Eye (tissue), 1 donor: ENCODE data around the gene ANLN.
"Not testable (repeated sequence)": the region's sequence is repeated elsewhere in the genome, so short reads cannot be mapped to it uniquely, and the experiment has no call there.

ENCODE experiments used
- DNase-seq: peaks from one replicate; pipeline ENCODE4 v3.0.0-alpha.2; 2015

Gene ANLN

GRCh38 chr7:36381056-36381455 lies 8.6 kb upstream of the ANLN start:
- no peak for DNase-seq

GRCh38 chr7:36383284-36383683 lies 6.4 kb upstream of the ANLN start:
- DNase-seq, result not testable (repeated sequence)

DNA sequence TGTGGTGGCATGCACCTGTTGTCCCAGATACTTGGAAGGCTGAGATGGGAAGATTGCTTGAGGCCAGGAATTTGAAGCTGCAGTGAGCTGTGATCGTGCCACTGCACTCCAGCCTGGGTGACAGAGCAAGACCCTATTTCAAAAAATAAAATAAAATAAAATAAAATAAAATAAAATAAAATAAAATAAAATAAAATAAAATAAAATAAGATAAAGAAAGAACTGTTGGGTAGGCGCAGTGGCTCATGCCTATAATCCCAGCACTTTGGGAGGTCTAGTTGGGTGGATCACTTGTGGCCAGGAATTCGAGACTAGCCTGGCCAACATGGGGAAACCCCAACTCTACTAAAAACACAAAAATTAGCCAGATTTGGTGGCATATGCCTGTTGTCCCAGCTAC lies 4.0 kb upstream of the ANLN start:
- not testable (repeated sequence) for DNase-seq

GRCh38 chr7:36387435-36388231 lies 2.0 kb upstream of the ANLN start:
- no peak for DNase-seq

- DNase-seq, result no peak
These were observed 1.2 kb upstream of the ANLN start for GRCh38 chr7:36388423-36388822.

DNA sequence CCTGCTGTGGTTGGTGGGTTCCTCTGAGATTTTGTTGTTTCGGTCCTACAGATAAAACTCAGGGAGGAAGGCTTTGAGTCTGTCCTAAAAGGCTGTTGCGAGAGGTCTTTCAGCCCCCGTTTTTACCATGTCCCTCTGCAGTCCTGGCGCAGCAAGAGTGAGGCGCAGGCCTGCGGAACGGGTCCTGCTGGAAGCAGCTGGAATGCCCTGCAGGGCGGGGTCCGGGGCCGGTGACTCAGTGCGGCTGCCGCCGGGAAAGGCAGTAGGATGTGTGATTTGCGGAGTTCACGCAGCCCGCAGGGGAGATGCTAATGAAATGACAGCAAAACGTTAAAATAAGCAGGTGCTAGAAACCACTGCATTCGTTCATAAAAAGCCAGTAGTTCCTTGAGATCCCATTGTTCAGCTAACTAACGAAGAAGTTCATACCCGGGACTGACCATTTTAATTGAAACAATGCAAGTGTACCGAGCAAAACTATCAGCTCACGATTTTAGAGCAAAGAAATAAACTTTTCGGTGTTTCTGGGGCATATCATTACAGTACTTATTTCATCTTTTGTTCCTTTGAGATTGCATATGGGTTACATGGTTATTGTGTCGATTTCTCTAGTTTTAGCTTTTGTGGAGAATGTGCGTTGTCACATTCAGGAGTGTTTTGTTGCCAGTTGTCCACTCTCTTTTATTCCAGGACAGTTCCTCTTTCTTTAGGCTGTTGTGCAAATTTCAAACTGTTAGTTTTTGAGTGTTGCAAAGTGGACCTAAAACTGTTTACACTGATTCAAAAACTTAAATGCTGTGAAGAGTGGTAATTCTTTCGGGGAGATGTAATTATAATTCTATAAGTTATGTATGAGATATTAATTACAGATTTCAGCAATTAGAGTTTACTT lies 783 bp downstream of the ANLN start:
- peak; percentile 95 for DNase-seq

DNA sequence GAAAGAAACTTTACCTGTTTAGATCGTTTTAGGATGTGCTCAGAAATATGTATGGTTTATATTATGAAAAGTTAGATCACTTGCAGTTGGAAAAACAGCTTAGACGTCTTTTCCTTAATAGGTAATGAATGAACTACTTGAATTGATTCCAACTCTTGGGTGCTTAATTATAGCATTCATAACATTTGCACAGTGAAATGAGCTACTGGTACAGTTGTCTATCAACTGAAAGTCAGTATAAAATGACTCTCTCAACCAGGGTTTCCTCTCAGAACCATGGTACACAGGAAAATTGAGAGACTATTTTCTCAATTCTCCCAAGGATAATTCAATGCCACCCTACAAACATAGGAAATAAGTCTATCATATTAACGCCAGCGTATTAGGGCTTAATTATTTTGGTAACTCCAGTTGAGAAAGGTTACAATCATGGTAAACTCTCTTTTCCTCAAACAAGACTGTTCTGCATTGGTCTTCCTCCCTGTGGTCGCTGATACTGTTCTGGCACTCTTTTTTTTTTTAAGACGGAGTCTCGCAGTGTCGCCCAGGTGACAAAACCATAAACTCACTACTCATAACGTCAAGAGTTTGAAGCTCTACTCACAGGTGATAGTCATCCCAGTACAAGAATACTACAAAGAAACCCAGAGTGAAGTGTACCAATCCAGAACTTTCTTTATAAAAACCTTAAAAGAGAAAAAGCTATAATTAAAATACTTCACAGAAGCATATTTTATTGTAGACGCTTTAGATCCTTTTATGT lies 2.0 kb downstream of the ANLN start:
- peak; percentile 33 for DNase-seq

GRCh38 chr7:36393826-36394225 lies 4.2 kb downstream of the ANLN start:
- no peak for DNase-seq

DNA sequence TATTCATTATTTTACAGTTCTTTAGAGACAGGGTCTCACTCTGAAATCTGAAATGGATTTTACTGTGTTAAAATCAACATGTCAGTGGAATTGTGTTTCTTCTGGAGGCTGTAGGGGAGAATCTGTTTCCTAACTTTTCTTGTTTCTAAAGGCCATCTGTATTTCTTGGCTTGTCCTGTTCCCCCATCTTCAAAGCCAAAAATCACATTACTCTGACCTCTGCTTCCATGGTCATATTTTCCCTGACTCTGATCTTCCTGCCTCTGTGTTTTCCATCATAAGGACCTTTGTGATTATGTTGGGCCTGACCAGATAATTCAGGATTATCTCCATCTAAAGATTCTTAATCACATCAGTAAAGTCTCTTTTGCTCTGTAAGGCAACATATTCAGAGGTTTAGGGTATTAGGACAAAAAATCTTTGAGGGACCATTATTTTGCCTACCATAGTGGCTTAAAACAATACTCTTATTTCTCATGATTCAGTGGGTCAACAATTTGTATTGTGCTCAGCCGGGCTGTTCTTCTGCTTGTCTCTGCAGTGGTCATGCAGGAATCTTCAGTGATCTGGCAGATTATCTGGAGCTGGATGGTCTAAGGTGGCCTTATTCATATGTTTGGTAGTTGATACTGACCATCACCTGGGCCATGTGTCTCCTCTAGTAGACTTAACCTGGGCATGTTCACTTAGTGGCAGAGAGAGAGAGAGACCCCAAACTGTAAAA lies 5.7 kb downstream of the ANLN start:
- DNase-seq, result no peak

GRCh38 chr7:36396150-36396549 lies 6.5 kb downstream of the ANLN start:
- no peak for DNase-seq

DNA sequence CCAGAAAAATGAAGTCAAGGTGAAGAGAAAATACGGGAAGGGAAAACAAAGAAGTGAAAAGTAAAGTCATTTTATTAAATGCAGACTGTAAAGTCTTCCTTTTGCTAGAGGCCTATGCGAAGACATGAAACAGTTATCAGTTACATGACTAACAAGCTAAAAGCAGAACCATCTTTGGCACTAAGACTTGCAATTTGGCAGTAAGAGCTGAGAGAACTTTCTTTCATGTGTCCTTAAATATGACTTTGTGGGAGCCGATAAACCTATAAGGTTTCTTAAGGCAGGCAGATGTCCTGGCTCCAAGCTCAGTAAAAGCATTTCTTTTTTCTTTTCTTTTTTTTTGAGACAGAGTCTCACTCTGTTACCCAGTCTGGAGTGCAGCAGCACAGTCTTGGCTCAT lies 10.4 kb downstream of the ANLN start:
- DNase-seq, result no peak

DNA sequence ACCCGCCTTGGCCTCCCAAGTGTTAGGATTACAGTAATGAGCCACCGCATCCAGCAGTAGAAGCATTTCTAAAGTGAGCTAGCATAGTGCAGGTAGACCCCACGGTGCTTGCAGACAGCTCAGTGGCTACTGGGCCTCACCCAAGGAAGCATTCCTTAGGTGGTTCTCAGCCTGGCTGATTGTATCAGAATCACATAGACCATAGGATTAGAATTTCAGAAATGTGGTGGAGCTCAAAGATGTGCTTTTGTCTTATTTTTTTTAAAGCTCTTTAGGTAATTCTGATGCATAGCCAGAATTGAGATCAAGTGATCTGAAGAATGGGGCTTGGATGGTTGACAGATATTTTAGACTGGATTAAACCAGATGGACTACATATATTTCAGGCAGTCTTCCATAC lies 10.9 kb downstream of the ANLN start:
- no peak for DNase-seq

GRCh38 chr7:36403452-36403851 lies 13.8 kb downstream of the ANLN start:
- no peak for DNase-seq

GRCh38 chr7:36404639-36405408 lies 15.2 kb downstream of the ANLN start:
- DNase-seq, result no peak

DNA sequence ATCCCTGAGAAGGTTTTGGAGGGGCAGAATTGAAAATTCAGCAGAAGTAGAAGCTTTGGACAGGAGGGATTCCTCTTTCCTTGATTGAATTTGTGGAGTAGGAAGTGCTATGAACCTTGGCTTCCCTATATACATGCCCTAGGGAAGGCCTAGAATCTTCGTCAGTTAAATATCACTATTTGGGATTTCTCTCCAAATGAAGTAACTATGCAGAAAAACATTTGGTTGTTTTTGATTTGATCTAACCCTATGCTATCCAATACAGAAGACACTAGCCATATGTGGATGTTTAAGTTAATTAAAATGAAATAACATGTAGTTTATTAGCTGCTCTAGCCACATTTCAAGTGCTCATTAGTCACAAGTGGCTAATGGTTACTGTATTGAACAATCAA lies 15.7 kb downstream of the ANLN start:
- no peak for DNase-seq

GRCh38 chr7:36406156-36406555 lies 16.5 kb downstream of the ANLN start:
- peak; percentile 5 for DNase-seq

- DNase-seq, result no peak
These were observed 18.2 kb downstream of the ANLN start for GRCh38 chr7:36407636-36408550.

- DNase-seq, result no peak
These were observed 18.9 kb downstream of the ANLN start for GRCh38 chr7:36408589-36408988.

DNA sequence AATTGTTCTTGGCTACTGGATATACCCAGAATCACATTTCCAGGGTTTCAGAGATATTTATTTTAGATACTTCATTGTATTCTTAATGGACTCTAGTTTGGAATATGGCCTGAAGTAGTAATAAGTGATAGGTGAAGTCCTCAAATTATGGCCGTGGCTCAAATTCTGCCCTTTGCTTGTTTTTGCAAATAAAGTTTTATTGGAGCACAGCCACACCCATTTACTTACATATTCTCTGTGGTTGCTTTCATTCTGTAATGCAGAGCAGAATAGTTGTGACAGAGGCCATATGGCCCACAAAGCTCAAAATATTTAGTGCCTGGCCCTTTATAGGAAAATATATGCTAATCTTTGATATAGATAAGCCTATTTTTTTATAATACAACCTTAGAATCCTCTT lies 19.5 kb downstream of the ANLN start:
- no peak for DNase-seq

GRCh38 chr7:36415144-36415543 lies 25.5 kb downstream of the ANLN start:
- DNase-seq, result no peak

DNA sequence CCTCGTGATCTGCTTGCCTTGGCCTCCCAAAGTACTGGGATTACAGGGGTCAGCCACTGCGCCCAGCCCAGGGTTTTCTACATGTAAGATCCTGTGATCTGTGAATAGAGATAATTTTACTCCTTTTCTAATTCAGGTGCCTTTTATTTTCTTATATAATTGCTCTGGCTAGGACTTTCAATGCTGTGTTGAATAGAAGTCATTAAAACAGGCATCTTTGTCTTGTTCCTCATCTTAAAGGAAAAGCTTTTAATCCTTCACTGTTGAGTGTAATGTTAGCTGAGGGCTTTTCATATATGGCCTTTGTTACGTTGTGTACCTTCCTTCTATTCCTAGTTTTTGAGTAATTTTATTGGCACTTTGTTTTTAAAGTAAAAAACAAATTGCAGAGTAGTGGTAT lies 26.6 kb downstream of the ANLN start:
- no peak for DNase-seq
